ENCODE measurements around the gene ATP8B1.

GRCh38 chr18:57687970-57688369, 115.1 kb downstream of the ATP8B1 start:
- TF ChIP-seq CTCF (IDR thresholded peaks at IDR 0.05) (no peak), POLR2A (IDR thresholded peaks at IDR 0.05) (no peak)

Data from body of pancreas (tissue), 4 donors.